ENCODE results near the gene VPS33A. TPM values are rescaled to one million over a fixed set of nuclear protein-coding genes. Genes with fewer than 3 reads are reported as not detected.

Gene VPS33A
- polyA plus RNA-seq, 2 of the 4 experiments (the other 2 are of a cell fraction): 19.9 to 32.4 TPM

- CTCF ChIA-PET: no interaction called here
- no peaks in the 10 kb centered on the region for H3K9me3 ChIP-seq
- 70% methylated on average over 7 of the region's 7 CpGs for WGBS (ENCODE audit: missing lambda C conversion rate)
- H3K4me1 ChIP-seq: no peaks in the 10 kb centered on the region
- FAIRE-seq: no peak
- no peak for DNase-seq (ENCODE audit: low read depth in 1 of 2, low spot score in 1 of 2)
- no peak for ATAC-seq
- no peak overlapping the region for H3K4me2 ChIP-seq
- TF ChIP-seq GATA3 (IDR thresholded peaks at IDR 0.05; ENCODE audit: borderline replicate concordance): no peak
- TF ChIP-seq NPAS2 (CRISPR knock-in tag; IDR thresholded peaks at IDR 0.05; ENCODE audit: borderline replicate concordance): no peak
- TF ChIP-seq RCOR1 (IDR thresholded peaks at IDR 0.05; ENCODE audit: low read depth, low read length): no peak
- no peak for TF ChIP-seq SREBF2 (IDR thresholded peaks at IDR 0.05)
- POLR2A ChIA-PET: no interaction called here
- H3K27ac ChIP-seq: no peak overlapping the region
- H3K4me3 ChIP-seq: no peak overlapping the region
These were observed 81.2 kb downstream of the VPS33A start for GRCh38 chr12:122185079-122185478.

GRCh38 chr12:122184517-122184916 lies 81.8 kb downstream of the VPS33A start:
- FAIRE-seq (no peak), ATAC-seq (no peak), DNase-seq (ENCODE audit: low read depth in 1 of 2, low spot score in 1 of 2) (no peak)
- Histone ChIP-seq H3K4me1 (no peaks in the 10 kb centered on the region), H3K4me3 (no peak overlapping the region), H3K27ac (no peak overlapping the region), H3K4me2 (no peak overlapping the region), H3K9me3 (no peaks in the 10 kb centered on the region)
- TF ChIP-seq FOSB (CRISPR knock-in tag; IDR thresholded peaks at IDR 0.05): no peak
- TF ChIP-seq RCOR1 (IDR thresholded peaks at IDR 0.05; ENCODE audit: low read depth, low read length): no peak
- no peak for TF ChIP-seq MAX (IDR thresholded peaks at IDR 0.05)
- no peak for TF ChIP-seq EP300 (IDR thresholded peaks at IDR 0.05)
- TF ChIP-seq HMGXB4 (CRISPR knock-in tag; IDR thresholded peaks at IDR 0.05; ENCODE audit: borderline replicate concordance): no peak
- no peak for TF ChIP-seq KDM5A (IDR thresholded peaks at IDR 0.05)
- no peak for TF ChIP-seq HEYL (CRISPR knock-in tag; IDR thresholded peaks at IDR 0.05)
- TF ChIP-seq BCL3 (IDR thresholded peaks at IDR 0.05): no peak
- TF ChIP-seq BHLHE40 (IDR thresholded peaks at IDR 0.05; ENCODE audit: low read depth, low read length): no peak
- TF ChIP-seq GATA3 (IDR thresholded peaks at IDR 0.05; ENCODE audit: borderline replicate concordance): no peak
- TF ChIP-seq CHD2 (IDR thresholded peaks at IDR 0.05; ENCODE audit: low read length, partially characterized antibody): no peak
- TF ChIP-seq HOXB5 (CRISPR knock-in tag; IDR thresholded peaks at IDR 0.05): no peak
- TF ChIP-seq USF2 (IDR thresholded peaks at IDR 0.05): no peak
- no peak for TF ChIP-seq RNF2 (IDR thresholded peaks at IDR 0.05; ENCODE audit: borderline replicate concordance, low read depth)
- POLR2A ChIA-PET: interaction anchor here (1.4 kb wide), 1 partner anchor 42 kb away, joined by 3 read pairs; the partner anchor contains the start of gene DIABLO
- WGBS (ENCODE audit: missing lambda C conversion rate): 90% methylated on average over 18 of the region's 18 CpGs
- CTCF ChIA-PET: interaction anchor here (0.7 kb wide), 1 partner anchor 201 kb away, joined by 3 read pairs; no protein-coding TSS in a partner anchor

- no peak overlapping the region for H3K27ac ChIP-seq
- peak in 1 of 2 experiments; percentile 8; a peak in 1 of 6 replicates for ATAC-seq
- H3K4me3 ChIP-seq: no peak overlapping the region
- H3K4me2 ChIP-seq: peak overlapping the region; percentile 85; the same call in 1 of the 3 replicates
- WGBS (ENCODE audit: missing lambda C conversion rate): 89% methylated on average over 10 of the region's 10 CpGs
- TF ChIP-seq KDM5A (IDR thresholded peaks at IDR 0.05) (no peak), ZNF302 (CRISPR knock-in tag; IDR thresholded peaks at IDR 0.05) (no peak), CTCF (IDR thresholded peaks at IDR 0.05) (no peak), ZC3H11A (IDR thresholded peaks at IDR 0.05) (no peak), ESRRA (IDR thresholded peaks at IDR 0.05; ENCODE audit: borderline replicate concordance, low read length) (no peak), ATOH8 (CRISPR knock-in tag; IDR thresholded peaks at IDR 0.05; ENCODE audit: low read depth) (no peak), E2F6 (IDR thresholded peaks at IDR 0.05; ENCODE audit: borderline replicate concordance, low read depth) (no peak), ELK1 (IDR thresholded peaks at IDR 0.05; ENCODE audit: low read depth, low read length) (no peak), TP53 (CRISPR knock-in tag; IDR thresholded peaks at IDR 0.05) (no peak)
- no peaks in the 10 kb centered on the region for H3K9me3 ChIP-seq
- FAIRE-seq: no peak
- ChIA-PET CTCF (interaction anchor here (0.9 to 1.8 kb wide), 3 partner anchors 53 to 129 kb away, joined by 3 to 4 read pairs (median 4); no protein-coding TSS in a partner anchor), POLR2A (interaction anchor here (1.4 kb wide), 1 partner anchor 43 kb away, joined by 3 read pairs; the partner anchor contains the start of gene DIABLO)
- H3K4me1 ChIP-seq: no peaks in the 10 kb centered on the region
- no peak for DNase-seq (ENCODE audit: low read depth in 1 of 2, low spot score in 1 of 2)
These were observed 82.7 kb downstream of the VPS33A start for GRCh38 chr12:122183588-122183940.

All from A549 (cell line).